Activated CD4-positive, alpha-beta T cell treated with anti-CD3 and anti-CD28 coated beads for 24 hours (primary cell): ENCODE data around the gene MED27.
"Not testable (repeated sequence)": the region's sequence is repeated elsewhere in the genome, so short reads cannot be mapped to it uniquely, and the experiment has no call there.

ENCODE experiments used
- DNase-seq, 2 donors: peaks; one replicate each; pipeline ENCODE4 v3.0.0-alpha.2; 2020; ENCODE audit warnings: low read depth in 2 of 2

MED27 gene

DNA sequence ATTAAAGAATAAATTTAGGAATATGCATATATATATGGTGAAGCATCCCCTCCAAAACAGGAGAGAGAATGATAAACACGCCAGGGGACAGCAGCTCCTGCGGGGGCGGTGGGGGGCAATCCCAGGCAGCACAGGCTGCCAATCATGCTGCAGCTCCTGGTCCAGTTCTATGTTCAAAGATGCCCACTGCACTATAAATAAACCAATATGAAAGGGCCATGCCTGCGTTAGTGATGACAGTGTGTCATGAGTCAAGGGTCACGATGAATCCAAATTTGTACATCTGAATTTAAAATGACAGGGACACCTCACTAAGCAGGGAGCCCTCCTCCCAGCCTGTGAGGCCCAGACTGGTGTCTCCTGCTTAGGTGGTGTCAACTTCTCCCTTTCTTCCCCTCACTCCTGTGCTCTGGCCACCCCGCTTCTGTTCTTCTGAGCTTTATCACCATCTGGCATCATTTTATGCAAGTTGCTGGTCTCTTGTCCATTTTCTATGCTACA is 153.9 kb downstream of the MED27 start:
- DNase-seq = no peak

DNA sequence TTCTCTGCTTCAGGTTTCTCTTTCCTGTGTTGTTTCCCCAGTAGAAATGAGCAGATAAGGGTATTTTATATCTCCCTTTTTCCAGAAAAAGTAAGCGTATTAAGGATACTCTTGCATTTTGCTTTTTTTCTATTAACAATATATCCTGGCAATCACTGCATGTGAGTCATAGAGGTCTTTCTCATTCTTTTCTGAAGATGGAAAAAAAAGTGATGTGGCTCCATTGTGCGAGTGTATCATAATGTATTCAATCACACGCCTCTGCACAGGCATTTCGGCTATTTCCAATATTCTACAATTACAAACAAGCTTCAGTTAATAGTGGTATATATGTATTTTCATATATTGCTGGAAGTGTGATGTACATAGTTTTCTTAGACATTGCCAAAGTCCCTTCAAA is 155.9 kb downstream of the MED27 start:
- DNase-seq = no peak

DNA sequence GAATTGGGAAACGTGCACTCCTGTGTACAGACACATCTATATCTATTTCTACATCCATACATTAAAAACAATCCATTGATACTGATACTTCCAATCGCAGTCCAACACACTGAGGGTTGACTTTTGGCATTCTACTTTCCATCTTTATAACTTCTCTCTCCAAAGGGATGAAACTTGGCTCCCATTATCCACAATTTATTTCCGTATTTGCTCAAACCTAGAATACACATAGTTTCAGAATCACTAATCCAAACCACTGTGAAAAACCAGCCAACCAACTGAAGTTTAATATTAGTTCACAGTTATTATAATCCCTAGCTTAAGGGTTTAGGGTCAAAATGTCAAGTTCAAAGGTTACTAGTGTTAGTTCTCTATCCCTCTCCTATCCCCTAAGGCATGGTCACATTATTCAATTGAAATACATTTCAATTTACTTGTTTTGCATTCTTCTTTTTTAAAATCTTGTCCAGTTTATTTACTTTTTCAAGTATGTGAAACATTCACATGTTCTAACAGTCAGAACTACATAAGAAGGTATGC is 156.5 kb downstream of the MED27 start:
- no peak for DNase-seq

DNA sequence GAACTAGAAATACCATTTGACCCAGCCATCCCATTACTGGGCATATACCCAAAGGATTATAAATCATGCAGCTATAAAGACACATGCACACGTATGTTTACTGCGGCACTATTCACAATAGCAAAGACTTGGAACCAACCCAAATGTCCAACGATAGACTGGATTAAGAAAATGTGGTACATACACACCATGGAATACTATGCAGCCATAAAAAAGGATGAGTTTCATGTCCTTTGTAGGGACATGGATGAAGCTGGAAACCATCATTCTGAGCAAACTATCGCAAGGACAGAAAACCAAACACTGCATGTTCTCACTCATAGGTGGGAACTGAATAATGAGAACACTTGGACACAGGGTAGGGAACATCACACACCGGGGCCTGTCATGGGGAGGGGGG is 158.0 kb downstream of the MED27 start:
- not testable (repeated sequence) for DNase-seq

DNA sequence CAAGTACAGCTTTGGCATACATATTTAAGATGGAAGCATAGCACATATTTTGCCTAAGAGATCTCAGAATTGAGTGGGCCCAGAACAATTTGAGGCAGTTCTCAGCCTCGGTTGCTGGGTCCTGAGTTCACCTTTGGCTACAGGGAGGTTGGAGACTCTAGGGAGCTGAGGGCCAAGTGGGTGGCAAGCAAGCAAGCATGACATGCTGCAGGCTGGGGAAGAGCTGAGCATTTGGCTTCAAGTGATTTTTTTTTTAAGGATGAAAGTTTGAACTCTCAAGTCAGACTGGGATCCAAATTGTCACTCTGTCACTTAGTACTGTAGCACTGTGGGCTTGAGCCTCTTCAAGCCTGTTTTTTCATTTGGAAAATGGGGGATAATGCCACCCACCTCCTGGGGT is 160.5 kb downstream of the MED27 start:
- DNase-seq = no peak

DNA sequence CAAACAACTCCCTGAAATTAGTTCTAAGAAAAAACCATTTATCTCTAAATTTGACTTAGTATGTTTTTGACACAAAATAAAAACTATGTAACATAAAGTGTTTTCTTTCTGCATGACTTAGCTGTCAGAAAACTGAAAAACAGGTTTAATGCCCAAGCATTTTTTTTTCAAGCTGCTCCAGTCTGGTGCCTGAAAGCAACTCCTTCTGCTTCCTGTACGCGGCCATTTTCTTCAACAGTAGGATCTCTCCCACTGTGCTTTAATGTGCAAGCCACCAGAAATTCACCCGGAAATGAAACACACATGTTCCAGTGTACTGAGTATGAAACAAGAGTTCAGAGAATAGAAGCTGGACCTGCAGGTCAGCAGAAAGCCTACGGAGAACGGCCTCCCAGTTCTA is 161.2 kb downstream of the MED27 start:
- DNase-seq = no peak

DNA sequence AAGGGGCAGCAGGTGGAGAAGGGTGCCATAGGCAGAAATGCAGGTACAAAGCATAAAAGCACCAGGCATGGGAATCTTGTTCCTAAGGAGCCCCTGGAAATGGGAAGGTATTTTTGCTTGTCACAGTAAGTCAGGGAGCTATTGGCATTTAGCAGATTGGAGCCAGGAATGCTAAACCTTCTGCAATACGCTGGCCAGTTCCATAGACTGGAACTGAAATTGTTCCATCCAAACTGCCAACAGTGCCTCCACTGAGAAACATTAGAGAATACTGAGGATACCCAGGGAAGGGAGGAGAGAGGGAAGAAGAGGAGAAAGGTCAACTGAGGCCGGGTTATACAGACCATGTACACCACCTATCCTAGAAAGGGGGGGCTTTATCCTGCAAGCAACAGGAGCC is 162.7 kb downstream of the MED27 start:
- DNase-seq = no peak

DNA sequence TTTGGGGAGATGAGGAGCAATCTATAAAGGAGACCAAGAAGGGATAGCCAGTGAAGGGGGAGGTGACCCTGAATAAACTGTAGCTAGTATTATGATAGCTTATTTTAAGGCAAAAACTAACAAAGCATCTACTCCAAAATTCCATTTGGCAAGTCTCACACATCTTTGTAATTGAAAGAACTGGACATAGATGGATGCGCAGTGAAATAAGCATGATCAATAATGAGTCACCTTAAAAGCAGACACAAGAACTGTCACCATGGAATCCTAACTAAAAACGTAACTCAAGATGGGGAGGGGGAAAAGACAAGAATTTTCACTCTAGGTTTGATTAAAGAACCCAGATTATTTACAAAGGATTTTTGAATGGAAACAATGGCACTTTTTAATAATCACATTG is 164.5 kb downstream of the MED27 start:
- DNase-seq = no peak

DNA sequence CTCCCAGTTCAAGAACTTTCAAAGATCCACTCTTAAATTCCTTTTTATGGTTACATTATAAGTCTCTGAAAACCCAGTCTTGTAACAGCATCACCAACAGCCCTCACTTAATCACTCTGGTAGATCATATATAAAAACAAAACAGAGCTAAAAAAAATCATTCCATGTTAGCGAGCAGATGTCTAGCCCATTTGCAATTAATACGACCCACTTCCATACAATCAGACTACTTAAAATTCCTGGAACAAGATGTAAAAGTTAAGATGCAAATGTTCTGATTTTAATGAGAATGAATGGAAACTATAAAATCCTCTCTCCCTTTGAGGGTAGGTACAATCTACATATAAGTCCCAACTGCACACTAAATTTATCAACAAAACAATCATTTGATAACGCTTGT is 167.0 kb downstream of the MED27 start:
- DNase-seq = no peak

DNA sequence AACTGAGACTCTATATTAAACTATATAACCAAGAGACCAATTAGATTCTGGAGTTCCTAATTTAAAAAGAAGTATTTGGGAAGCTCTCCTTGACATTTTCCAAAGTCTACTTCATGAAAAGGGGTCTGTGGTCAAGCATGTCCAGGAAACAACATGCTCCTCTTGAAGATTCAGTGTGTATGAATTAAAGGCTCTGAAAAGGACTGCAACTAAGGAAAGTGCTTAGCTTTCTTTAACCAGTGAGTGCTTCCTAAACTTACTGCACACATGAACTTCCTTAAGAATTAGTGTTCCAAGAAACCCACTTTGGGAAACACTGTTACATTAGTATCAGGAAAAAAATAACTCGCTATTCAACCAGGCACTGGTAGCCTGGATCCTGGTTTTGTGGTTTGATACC is 167.6 kb downstream of the MED27 start:
- DNase-seq = no peak

DNA sequence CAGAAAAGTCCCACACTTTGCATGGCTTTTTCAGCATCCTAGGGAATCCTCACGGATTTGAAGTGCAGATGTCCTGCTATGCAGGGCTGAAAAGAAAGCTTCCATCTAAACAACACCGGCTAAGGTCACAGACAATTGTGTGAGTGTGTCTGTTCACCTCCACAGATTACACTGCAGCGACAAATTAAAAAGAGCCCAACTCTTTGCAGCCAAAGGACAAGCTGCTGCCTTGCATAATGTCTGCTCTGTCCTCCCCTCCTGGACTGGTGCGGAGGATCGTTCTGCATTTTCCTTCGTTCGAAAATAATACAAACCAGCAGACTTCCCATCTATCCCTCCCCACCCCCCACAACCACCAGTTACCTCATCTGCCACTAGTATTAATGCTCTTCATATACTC is 169.1 kb downstream of the MED27 start:
- no peak for DNase-seq

DNA sequence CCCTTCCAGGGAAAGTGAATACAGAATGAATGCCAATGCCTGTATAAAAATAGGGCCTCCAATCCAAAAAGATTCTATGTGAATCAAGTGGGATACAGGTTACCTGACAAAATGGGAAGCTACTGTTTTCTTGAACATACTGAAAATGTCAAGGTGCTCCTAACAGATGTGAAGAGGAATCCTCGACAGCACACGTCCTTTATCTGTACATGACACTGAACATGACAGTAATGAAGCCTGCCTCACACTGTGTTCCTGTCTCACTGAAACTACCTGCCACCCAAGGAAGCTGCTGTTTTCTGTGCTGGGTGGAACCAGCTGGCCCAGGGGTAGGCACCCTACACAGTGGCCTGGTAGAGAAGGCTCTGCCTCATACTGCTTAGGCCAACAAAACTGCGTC is 174.5 kb downstream of the MED27 start:
- no peak for DNase-seq

DNA sequence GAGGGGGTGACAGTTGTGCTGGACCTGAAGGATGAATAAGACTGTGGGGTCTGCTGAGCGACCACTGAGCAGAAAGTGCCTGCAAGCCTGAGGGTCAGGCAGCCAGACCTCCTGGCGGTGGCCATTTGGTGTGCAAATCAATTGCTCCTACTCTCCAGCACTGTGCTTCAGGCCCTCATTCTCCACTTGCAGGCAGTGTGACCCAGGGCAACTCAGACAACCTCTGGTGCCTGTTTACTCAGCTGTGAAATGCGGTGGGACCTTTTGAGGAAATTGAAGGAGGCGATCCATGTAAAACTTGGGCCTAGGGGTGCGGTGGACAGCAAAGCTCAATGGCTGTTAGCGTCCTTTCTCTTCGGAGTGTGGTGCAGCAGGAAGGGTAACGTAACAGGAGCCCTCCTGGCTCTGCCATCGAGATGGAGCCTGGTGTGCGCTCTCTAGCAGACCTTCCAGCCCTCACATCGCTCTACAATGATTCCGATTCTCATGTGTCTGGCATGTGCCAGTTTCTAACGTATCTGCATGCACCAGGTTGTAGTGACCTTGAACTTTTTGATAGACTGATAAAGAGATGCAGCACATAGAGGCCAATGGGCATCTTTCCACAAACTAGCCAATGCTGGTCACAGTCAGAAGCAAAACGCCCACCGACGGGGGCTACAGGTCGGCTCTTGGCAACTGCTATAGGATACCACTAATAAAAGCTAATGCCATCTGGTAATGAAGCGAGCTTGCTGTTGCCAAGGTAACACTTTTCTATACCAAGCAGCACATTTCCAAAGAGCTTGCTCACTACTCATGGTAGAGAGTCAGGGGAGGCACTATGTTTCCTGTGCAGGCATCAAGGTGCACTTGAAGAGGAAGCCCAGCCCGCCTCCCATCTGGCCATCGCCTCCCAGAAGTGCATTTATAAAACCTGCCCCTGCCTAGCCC is 180.1 kb downstream of the MED27 start:
- DNase-seq = no peak

DNA sequence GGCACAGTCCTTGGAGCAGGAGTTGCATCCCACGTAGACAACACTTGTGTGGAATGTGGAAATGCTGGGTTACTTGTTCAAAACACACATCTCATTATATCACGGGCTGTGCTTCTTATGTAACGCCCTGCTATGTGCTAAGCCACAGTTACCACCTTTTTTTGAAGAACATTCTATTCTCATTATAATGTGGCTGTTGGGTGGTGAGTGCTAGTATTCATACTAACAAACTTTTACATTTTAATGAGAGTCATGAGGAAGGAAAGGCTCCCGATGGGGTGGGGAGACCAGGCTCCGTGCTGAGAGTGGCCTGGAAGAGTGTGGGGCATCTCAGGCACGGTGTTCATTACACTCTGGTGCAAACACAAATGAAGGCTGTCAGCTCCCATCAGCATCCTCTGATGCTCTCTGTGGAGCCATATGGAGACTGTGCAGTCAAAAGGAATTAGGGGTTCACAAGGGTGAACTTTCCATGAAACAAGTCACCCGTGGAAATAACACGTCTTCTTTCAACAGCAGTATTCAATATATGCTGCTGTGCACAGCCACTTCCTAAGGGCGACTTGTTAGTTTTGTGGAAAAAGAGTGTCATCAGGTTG is 186.7 kb downstream of the MED27 start:
- no peak for DNase-seq

DNA sequence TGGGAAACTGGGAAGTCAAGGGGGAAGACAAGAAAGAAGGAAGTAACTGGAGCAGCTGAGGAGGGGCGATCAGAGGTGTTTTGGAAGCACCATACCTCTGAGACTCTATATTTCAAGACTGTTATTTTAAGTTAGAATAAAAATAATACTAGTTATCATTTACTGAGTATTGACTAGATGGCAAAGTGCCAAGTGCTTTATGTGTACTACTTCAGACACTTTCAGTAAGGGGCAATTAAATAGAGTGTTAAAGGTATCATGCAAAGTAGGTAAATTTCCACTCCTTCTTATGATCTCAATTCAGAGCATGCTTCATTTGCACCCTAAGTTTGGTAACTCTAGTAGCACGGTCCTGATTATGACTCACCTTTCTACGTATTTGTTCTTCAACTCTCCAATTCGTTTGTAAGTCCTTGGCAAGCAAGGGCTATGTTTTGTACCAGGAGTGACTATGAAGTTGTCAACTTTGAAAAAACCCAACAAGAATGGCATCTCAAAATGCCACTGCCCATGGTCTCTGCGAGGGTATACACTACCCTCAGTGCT is 187.4 kb downstream of the MED27 start:
- DNase-seq = no peak

DNA sequence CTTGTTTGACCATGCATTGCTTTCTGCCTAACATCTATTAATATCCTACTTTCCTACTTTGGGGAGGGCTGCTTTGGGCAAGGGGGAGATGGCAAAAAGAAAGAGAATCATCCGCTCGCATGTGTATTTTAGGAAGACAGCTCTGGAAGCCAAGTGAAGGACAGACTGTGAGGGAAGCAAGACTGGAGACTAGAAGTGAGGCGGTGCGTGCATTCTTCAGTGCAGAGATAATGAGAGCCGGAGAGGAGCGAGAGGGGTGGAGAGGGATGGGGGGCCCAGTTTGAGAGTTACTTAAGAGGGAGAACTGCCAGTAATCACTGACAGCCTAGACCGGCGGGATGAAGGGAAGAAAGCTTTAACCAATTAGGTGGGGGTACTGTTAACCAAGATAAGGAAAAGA is 188.1 kb downstream of the MED27 start:
- DNase-seq = no peak

DNA sequence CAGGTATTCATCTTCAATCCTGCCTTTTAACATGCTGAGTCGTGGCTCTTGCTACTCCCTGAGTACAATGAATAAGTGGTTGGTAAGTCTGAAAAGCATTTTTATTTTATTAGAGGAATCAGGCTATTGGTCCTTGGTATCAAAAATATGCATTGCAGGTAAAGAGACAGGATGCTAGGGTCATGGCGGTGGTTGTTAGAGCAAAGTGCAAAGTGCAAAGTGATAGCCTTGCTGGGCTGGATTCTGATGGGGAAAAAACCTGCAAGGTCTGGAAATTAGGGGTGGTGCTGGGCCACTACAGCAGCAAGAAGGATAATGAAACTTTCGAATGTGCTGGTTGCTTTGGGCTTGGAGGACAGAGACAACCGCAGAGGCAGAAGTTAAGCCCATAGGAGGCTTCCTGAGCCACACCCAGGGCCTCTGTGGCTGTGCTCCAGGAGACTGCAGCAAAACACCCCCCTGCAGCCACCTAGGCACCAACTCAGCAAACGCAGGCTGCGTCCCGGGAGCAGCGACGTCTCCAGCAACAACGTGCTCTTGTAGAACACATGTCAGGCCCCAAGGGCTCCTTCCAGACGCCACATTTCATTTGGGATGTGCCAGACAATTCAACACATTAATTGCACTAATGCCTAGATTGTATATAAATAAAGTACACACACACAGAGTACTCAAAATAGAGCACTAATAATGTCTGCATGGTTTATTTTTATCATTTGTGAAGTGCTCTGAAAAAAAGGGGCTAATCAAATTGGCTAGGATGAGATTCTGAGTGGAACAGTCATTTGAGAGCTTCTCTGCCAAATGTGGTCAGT is 190.0 kb downstream of the MED27 start:
- no peak for DNase-seq

DNA sequence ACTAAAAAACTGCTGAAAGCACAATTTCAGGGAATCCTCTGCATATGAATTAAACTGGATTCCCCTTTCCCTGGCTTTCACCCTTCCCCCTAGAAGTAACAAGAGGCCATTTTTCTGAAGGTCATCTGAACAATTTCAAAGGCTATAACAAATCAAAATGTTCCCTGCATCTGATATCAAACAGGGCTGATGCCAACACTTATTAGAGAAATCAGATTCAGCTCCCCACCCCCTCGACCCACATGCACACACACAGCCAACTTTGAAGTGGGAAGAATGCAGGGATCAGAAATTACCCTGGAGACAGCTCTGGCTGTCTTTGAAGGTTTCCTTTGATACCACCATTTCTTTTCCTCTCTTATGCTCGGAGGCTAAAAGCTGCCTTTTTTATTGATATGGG is 190.7 kb downstream of the MED27 start:
- no peak for DNase-seq

DNA sequence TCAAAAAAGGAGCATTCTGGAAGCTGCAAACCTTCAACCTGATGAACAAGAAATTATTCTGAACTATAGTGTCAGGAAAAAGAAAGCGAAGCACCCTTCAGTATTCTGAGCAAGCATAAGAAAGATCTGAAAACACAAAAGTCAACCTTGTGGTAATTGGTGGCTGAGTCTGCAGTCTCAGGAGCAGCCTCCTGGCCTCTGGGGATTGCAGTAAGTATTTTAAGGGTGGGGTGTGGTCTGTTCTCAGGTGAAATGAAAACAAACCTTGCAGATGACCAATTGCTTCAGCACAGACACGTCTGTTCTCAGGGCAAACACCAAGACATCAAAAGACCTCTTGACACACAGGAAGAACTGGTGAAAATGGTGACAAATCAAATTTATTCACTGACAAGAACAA is 192.0 kb downstream of the MED27 start:
- no peak for DNase-seq

DNA sequence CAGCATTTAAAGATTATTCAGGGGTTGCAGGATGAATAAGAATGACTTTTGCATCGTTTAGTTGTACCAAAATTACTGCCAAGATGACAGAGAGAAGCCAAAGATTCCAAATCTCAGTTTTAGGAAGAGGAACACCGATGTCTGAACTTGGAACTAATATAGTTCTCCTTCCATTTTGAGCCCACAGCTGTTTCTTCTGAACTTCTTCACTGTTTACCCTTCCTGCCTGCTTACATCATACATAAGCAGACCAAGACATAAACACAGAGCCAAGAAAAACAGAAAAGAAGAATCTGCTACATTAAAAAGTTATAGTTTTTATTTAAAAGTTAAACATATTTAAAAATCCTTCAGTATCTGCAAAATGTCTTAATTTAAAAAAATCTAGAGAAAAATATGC is 192.8 kb downstream of the MED27 start:
- no peak for DNase-seq

DNA sequence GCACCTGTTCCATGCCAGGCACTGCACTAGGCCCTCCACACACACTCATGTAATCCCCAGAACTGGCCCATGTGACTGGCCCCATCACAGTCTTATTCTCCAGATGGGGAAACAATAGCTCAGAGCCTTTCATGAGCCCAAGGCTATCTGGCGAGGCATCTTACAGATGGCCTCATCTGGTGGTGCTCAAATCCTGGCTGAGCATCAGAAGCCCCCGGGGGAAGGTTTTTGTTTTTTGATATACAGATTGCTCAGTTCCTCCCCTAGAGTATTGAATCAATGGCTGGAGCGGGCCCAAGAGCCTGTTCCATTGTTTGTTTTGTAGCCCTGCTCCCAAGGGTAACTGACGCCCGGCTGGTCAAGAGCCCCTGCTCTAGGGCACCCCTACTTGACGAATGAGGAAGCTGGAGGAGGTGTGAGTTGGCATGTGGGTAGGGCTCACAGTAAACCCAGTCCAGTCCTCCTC is 194.5 kb downstream of the MED27 start:
- no peak for DNase-seq

DNA sequence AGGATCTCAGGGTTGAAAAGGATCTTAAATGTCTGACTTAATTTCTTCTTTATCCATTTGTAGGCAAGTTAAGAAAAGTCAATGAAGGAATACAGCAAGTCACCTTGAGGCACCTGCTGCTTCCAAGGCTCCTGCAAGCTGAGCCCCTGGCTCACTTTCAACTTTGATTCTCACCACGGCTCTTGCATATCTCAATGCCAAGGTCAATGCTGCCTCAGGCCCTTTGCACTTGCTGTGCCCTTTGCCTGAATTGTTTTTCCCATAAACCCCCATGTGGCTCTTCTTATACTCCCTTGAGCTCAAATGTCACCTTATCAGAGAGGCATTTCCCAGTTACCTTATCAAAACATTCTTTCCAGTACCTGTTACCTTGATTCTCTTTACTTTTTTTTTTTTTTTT is 195.4 kb downstream of the MED27 start:
- DNase-seq = no peak
